Muscle of back (tissue), 11 donors: Measurements from ENCODE around the gene CASK. TPM values are rescaled to one million over a fixed set of nuclear protein-coding genes. Genes with fewer than 3 reads are reported as not detected.

ENCODE experiments used
- DNase-seq, 3 donors: peaks; one replicate each; pipeline versions ENCODE4 v3.0.0 to v3.0.0-alpha.2; 2013
- polyA plus RNA-seq, 10 donors: library from polyadenylated mRNA; unstranded; fragments of 120-200 nt; gene quantifications; one replicate each; pipeline ENCODE4 v1.2.1, GENCODE V29; 2013; ENCODE audit not compliant: insufficient read length in 10 of 10

Gene CASK
- polyA plus RNA-seq, 10 donors, result 19.8 to 40.3 (median 26.1) TPM

- no peak for DNase-seq
These were observed 3.5 kb downstream of the CASK start for GRCh38 chrX:41919870-41920269.

- no peak for DNase-seq
These were observed 5.8 kb downstream of the CASK start for GRCh38 chrX:41917517-41917916.

- DNase-seq, result no peak
These were observed 9.9 kb downstream of the CASK start for GRCh38 chrX:41913476-41913875.

GRCh38 chrX:41912923-41913322 lies 10.4 kb downstream of the CASK start:
- no peak for DNase-seq

GRCh38 chrX:41909068-41909467 lies 14.3 kb downstream of the CASK start:
- no peak for DNase-seq

- no peak for DNase-seq
These were observed 16.7 kb downstream of the CASK start for GRCh38 chrX:41906515-41907187.

GRCh38 chrX:41903544-41903943 lies 19.8 kb downstream of the CASK start:
- no peak for DNase-seq

- DNase-seq, result no peak
These were observed 23.0 kb downstream of the CASK start for GRCh38 chrX:41900321-41900720.

- DNase-seq, result peak in 1 of 3 donors; percentile 28
These were observed 27.5 kb downstream of the CASK start for GRCh38 chrX:41895826-41896225.

GRCh38 chrX:41890026-41890423 lies 33.3 kb downstream of the CASK start:
- DNase-seq, result no peak

- DNase-seq, result no peak
These were observed 33.9 kb downstream of the CASK start for GRCh38 chrX:41889317-41890025.

GRCh38 chrX:41887691-41888090 lies 35.7 kb downstream of the CASK start:
- DNase-seq, result no peak

- no peak for DNase-seq
These were observed 37.6 kb downstream of the CASK start for GRCh38 chrX:41885724-41886123.

- no peak for DNase-seq
These were observed 42.2 kb downstream of the CASK start for GRCh38 chrX:41881166-41881565.

GRCh38 chrX:41877167-41877566 lies 46.2 kb downstream of the CASK start:
- no peak for DNase-seq

GRCh38 chrX:41875142-41875541 lies 48.2 kb downstream of the CASK start:
- DNase-seq, result no peak

GRCh38 chrX:41870719-41871151 lies 52.6 kb downstream of the CASK start:
- DNase-seq, result no peak

GRCh38 chrX:41868392-41868977 lies 54.9 kb downstream of the CASK start:
- DNase-seq, result peak in 1 of 3 donors; percentile 26

GRCh38 chrX:41863343-41864203 lies 59.8 kb downstream of the CASK start:
- no peak for DNase-seq

GRCh38 chrX:41862562-41863184 lies 60.7 kb downstream of the CASK start:
- no peak for DNase-seq

GRCh38 chrX:41858161-41858775 lies 65.1 kb downstream of the CASK start:
- no peak for DNase-seq
